ENCODE results near the gene INTS3. TPM values are rescaled to one million over a fixed set of nuclear protein-coding genes. Genes with fewer than 3 reads are reported as not detected.
A peak's percentile ranks its signal among the peaks of the same experiment; 100 is the strongest.

Gene INTS3
- total and polyA plus RNA-seq, 10 of the 15 experiments (the other 5 are each of a cell fraction or from before 2014, with no cell fraction given): 12.6 to 87.4 (median 30.8) TPM

GRCh38 chr1:153795934-153796785, 68.3 kb downstream of the INTS3 start:
- WGBS (ENCODE audit: insufficient coverage, insufficient replicate concordance, low lambda C conversion rate, missing lambda C conversion rate): 60% methylated on average over 9 of the region's 9 CpGs
- H4K20me1 ChIP-seq (ENCODE audit: control insufficient read depth, insufficient read depth): no peaks in the 10 kb centered on the region
- ATAC-seq (no peak), FAIRE-seq (no peak), DNase-seq (ENCODE audit: low read depth, low spot score) (no peak)
- no peaks in the 10 kb centered on the region for H3K9me3 ChIP-seq (replicated peaks; ENCODE audit: control insufficient read depth, insufficient read depth, low read length)
- H3K4me3 ChIP-seq: no peak overlapping the region
- ChIA-PET SMC1A (ENCODE audit: uncharacterized antibody, unreplicated experiment) (interaction anchor here (0.8 to 4.0 kb wide), 9 partner anchors 9 to 190 kb away, joined by 3 to 46 read pairs (median 4); partner anchors contain the start of genes DENND4B, JTB, RAB13 and SLC39A1), CTCF (interaction anchor here (0.5 to 4.9 kb wide), 25 partner anchors 9 to 475 kb away, joined by 3 to 85 read pairs (median 4); partner anchors contain the start of genes CREB3L4, DENND4B, JTB and RAB13), POLR2A (interaction anchor here (1.0 to 1.8 kb wide), 4 partner anchors 127 to 191 kb away, joined by 3 to 6 read pairs (median 4); partner anchors contain the start of gene JTB), RAD21 (ENCODE audit: unreplicated experiment) (interaction anchor here (0.7 to 3.5 kb wide), 9 partner anchors 20 to 195 kb away, joined by 3 to 33 read pairs (median 5); partner anchors contain the start of genes DENND4B, GATAD2B, RAB13 and RPS27)
- BruUV-seq (replicated peaks): no TSS peak
- no peak overlapping the region for H3K4me2 ChIP-seq (ENCODE audit: control insufficient read depth, insufficient read depth)
- intact Hi-C loops (cut with micrococcal nuclease; ENCODE audit: unreplicated experiment): loop anchor here (5.0 kb wide), 1 partner anchor 476 kb away; the partner anchor contains the start of gene HAX1
- H3K79me2 ChIP-seq (ENCODE audit: control insufficient read depth, insufficient read depth, low read length): no peaks in the 10 kb centered on the region
- in situ Hi-C loops (cut with MboI): loop anchor here (10.0 kb wide), 1 partner anchor 189 kb away; the partner anchor contains the start of gene RAB13
- TF ChIP-seq SIN3A (IDR thresholded peaks at IDR 0.05; ENCODE audit: low read depth, low read length) (no peak), PAX8 (IDR thresholded peaks at IDR 0.05) (no peak), STAT3 (IDR thresholded peaks at IDR 0.05; ENCODE audit: low read depth, low read length) (no peak), SREBF2 (IDR thresholded peaks at IDR 0.05; ENCODE audit: low read length) (no peak), CTCF (IDR thresholded peaks at IDR 0.05 in 2 of 3, conservative IDR thresholded peaks at IDR 0.05 in 1 of 3; ENCODE audit: control insufficient read depth in 2 of 3, extremely low read depth in 1 of 3, insufficient read depth in 1 of 3, low read depth in 3 of 3, low read length in 3 of 3) (0 out of 6 replicates have a peak, but pooled peaks of 1 of the 3 experiments have one; percentile 1)
- no peaks in the 10 kb centered on the region; a peak in 2 of 4 replicates for H3K36me3 ChIP-seq (ENCODE audit: control insufficient read depth in 2 of 2, insufficient read depth in 2 of 2, low read length in 1 of 2)
- no peak overlapping the region for H2AFZ ChIP-seq (ENCODE audit: control insufficient read depth, low read depth, low read length)
- no peak overlapping the region for H3K9ac ChIP-seq (ENCODE audit: control insufficient read depth, insufficient read depth, low read length)
- no peak overlapping the region for H3K27ac ChIP-seq (ENCODE audit: control insufficient read depth, insufficient read depth)
- H3K4me1 ChIP-seq (ENCODE audit: control insufficient read depth, insufficient read depth, low read length): peaks cover 14% of the 10 kb centered on the region
- H3K27me3 ChIP-seq (replicated peaks in 1 of 2; ENCODE audit: control insufficient read depth in 2 of 2, insufficient read depth in 2 of 2, low read length in 1 of 2): no peaks in the 10 kb centered on the region

All from GM12878 (cell line).